IPS-18c (cell line): Measurements from ENCODE around the gene IFI44.

Experiments
- H3K4me3 ChIP-seq: 2 replicates; pipeline ENCODE4 v1.7.0; 2013; ENCODE audit warnings: low read depth, mild to moderate bottlenecking, low read length, moderate library complexity; ENCODE audit not compliant: insufficient read depth
- H3K9me3 ChIP-seq: one replicate; pipeline ENCODE4 v1.6.1; 2013; ENCODE audit warnings: mild to moderate bottlenecking, low read length, moderate library complexity; ENCODE audit not compliant: control insufficient read depth, insufficient read depth

The IFI44 gene, protein sequence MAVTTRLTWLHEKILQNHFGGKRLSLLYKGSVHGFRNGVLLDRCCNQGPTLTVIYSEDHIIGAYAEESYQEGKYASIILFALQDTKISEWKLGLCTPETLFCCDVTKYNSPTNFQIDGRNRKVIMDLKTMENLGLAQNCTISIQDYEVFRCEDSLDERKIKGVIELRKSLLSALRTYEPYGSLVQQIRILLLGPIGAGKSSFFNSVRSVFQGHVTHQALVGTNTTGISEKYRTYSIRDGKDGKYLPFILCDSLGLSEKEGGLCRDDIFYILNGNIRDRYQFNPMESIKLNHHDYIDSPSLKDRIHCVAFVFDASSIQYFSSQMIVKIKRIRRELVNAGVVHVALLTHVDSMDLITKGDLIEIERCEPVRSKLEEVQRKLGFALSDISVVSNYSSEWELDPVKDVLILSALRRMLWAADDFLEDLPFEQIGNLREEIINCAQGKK

DNA sequence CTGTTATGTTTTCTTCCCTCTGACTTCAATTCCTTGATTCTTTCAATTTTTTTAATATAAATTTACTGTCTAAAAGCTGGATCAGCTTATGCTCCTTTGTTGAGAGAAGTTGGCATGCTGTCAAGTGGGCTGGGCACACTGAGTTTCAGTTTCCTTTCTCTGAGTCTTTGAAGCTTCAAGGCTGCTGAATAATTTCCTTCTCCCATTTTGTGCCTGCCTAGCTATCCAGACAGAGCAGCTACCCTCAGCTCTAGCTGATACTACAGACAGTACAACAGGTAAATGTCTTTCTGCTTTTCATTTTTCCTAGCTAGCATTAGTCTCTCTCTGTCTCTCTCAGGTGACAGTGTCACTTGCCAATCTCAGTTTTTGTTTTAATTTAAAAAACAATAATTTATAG is at the start of gene IFI44:
TSS of gene IFI44 (plus strand) at position 204 of the 400 bp plus-strand sequence. CDS start 365 bp downstream, outside the sequence.
- no peak within 1 kb of the TSS for H3K4me3 ChIP-seq
- no peaks in the 10 kb centered on the region for H3K9me3 ChIP-seq

DNA sequence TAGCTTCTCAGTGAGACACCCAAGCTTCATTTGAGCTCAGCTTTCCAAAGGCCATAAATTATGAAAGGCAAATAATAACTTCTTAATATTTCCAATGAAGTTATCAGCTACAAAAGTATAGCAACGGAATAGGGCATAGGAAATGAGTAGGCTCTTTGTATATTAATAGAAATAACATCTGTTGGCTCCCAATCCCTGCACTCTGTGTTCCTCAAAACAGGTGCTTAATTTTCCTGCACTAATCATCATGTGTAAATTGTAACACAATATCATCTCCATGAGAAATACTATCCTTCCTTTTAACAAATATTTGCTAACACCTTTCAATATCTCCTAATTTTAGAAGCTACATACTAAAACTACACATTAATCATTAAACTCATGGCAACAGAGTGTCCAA is 48.6 kb upstream of the IFI44 start:
- H3K4me3 ChIP-seq = no peak overlapping the region
- H3K9me3 ChIP-seq = no peaks in the 10 kb centered on the region

GRCh38 chr1:78603206-78603605 is 46.4 kb upstream of the IFI44 start:
- H3K9me3 ChIP-seq = no peaks in the 10 kb centered on the region
- H3K4me3 ChIP-seq = no peak overlapping the region

DNA sequence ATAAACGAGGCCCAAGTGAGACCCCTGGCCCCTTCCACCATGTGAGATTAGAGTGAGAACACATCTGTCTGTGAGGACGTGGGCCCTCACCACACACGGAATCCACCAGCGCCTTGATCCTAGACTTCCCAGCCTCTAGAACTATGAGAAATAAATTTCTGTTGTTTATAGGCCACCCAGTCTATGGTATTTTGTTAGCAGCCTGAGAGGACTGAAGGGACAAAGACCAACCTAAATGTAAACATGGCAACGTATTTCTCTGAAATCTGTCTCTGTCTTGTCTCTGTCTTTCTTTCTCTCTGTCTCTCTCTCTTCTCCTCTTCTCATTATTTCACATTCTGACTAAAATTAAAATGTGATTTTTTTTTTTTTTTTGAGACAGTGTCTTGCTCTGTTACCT is 45.0 kb upstream of the IFI44 start:
- Histone ChIP-seq H3K9me3 (no peaks in the 10 kb centered on the region), H3K4me3 (no peak overlapping the region)

DNA sequence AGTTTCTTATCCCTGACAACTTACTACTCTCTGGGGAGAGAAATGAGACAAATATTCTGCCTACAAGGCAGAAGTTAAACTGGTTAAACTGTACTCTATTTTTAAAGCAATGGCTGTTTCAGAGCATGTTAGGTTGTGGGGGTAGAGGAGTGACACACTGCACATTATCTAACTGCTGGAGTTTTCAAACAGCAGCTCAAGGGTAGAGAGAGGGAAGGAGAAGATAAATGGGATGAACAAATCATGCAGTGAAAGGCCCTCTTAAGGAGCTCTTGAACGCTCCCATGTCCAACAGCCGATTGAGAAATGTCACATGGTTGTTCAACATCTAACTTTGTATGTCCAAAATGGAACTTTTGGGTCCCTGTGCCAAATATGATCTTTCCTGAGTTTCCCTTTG is 43.4 kb upstream of the IFI44 start:
- H3K9me3 ChIP-seq = no peaks in the 10 kb centered on the region
- no peak overlapping the region for H3K4me3 ChIP-seq

DNA sequence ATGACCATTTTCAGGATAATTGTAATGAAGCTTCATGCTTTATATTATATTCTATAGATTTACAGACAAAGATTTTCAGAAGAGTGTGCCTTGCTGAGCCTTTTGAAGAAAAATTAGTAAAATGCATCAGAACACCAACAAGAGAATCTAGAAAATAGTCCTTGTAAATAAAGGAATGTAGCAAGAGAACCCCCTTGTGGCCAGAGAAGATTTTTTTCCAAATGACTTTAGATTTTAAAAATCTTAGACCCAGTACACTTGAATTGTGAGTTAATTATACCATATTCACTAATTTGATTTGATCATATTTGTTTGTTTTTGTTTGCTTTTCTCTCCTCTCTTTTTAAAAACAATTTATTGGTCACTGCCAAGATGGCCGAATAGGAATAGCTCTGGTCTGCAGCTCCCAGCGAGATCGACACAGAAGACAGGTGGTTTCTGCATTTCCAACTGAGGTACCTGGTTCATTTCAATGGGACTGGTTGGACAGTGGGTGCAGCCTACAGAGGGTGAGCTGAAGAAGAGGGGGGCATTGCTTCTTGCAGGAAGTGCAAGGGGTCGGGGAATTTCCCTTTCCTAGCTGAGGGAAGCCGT is 42.2 kb upstream of the IFI44 start:
- Histone ChIP-seq H3K4me3 (no peak overlapping the region), H3K9me3 (no peaks in the 10 kb centered on the region)

DNA sequence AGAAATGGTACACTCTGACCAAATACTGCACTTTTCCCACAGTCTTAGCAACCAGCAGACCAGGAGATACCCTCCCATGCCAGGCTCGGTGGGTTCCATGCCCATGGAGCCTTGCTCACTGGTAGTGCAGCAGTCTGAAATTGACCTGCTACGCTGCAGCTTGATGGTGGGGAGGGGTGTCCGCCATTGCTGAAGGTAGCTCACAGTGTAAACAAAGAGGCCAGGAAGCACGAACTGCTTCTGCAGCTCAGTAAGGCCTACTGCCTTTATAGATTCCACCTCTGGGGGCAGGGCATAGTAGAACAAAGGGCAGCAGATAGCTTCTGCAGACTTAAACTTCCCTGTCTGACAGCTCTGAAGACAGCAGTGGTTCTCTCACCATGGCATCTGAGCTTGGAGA is 41.7 kb upstream of the IFI44 start:
- Histone ChIP-seq H3K4me3 (no peak overlapping the region), H3K9me3 (no peaks in the 10 kb centered on the region)

GRCh38 chr1:78617615-78618026 is 32.0 kb upstream of the IFI44 start:
- Histone ChIP-seq H3K9me3 (no peaks in the 10 kb centered on the region), H3K4me3 (no peak overlapping the region)

DNA sequence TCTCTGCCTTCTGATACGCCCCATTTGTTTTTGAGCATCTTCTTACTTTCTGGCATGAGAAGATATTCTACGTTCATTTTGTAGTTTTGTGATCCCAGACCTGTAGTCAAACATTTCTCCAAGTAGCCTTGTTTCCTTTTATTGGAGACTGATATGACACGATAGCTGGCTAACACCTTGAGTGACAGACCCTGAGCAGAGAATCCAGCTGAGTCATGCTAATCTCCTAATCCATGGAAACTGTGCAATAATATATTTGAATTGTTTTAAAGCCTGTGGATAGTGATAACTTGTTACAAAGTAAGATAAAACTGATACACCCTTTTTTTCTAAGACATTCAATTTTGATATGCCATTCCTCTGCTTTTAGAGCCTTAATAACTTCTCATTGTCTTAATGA is 30.6 kb upstream of the IFI44 start:
- H3K9me3 ChIP-seq = no peaks in the 10 kb centered on the region
- H3K4me3 ChIP-seq = no peak overlapping the region

GRCh38 chr1:78619446-78619802 is 30.2 kb upstream of the IFI44 start:
- H3K9me3 ChIP-seq = no peaks in the 10 kb centered on the region
- no peak overlapping the region for H3K4me3 ChIP-seq

GRCh38 chr1:78619803-78620579 is 29.6 kb upstream of the IFI44 start, which contains the start of gene IFI44L:
Gene IFI44L (plus strand): TSS chr1:78620448. CDS start chr1:78627916, 7,468 bp downstream.
- Histone ChIP-seq H3K4me3 (no peak within 1 kb of the TSS), H3K9me3 (no peaks in the 10 kb centered on the region)

GRCh38 chr1:78620666-78621065 is 29.0 kb upstream of the IFI44 start:
- no peak overlapping the region for H3K4me3 ChIP-seq
- no peaks in the 10 kb centered on the region for H3K9me3 ChIP-seq

DNA sequence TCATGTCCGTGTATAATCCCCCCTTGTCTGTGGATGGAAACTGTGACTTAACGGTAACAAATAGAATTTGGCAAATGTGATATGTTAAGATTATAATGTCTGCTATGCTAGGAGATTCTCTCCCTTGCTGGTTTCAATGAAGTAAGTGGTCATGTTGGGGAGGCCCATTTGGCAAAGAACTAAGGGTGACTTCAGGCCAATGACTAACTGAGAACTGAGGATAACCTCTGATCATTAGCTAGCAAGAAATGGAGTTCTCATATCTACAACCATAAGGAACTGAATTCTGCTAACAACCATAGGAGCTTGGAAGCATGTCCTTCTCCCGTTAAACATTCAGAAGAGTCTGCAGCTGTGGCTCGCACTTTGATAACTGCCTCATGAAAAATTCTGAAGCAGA is 27.1 kb upstream of the IFI44 start:
- Histone ChIP-seq H3K9me3 (no peaks in the 10 kb centered on the region), H3K4me3 (no peak overlapping the region)

GRCh38 chr1:78624035-78624434 is 25.6 kb upstream of the IFI44 start:
- Histone ChIP-seq H3K4me3 (no peak overlapping the region), H3K9me3 (no peaks in the 10 kb centered on the region)

DNA sequence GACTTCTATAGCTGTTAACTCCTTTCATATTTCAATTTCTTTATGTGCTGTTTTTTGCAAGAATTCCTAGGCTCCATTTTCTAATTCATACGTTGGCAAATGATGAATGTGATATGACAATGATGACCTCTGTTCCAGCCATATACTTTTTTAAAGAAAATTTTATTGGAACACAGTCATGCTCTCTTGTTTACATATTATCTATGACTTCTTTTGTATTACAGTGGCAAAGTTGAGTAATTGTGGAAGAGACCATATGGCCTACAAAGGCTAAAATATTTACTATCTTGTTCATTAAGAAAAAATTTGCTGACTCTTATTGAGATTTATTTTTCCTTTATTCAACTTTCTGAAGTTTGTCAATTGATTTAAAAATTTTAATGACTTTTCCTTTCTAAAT is 22.3 kb upstream of the IFI44 start:
- no peak overlapping the region for H3K4me3 ChIP-seq
- no peaks in the 10 kb centered on the region for H3K9me3 ChIP-seq

DNA sequence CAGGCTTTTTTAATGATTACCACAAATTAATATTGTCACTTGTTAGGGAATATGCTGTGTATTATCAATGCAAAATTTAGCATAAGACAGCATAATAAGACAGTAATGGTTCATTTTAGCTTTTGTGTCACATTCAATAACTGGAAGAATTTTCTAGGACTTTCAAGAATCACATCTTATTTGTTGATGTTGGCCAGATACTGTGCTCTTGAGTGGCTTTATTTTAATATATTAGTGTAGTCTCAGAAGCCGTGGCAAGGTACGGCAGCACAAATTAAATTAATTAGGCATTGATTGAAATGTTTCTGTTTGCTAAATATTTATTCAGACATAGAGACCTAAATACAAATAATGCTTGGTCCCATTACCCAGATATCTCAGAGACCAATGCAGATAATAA is 19.0 kb upstream of the IFI44 start:
- Histone ChIP-seq H3K4me3 (no peak overlapping the region), H3K9me3 (no peaks in the 10 kb centered on the region)

- Histone ChIP-seq H3K4me3 (no peak overlapping the region), H3K9me3 (no peaks in the 10 kb centered on the region)
These were observed 16.4 kb upstream of the IFI44 start for GRCh38 chr1:78633209-78633608.

DNA sequence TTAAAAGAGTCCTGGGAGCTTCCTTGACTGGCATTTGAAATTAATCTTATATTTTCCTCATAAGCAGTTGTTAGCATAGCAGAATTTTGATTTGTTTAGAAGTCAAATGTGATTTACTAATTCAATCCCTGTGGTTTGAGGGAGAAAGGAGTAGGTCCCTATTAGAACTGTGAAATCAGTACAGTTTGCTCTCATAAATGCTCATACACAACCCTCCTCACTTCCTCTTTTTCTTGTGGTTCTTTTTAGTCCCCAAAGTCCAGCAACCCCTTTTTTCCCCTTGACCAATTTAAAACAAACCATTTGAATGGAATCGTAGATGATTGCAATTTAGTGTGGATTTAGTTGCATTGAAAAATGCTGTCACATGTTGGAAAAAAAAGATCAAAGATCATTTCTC is 9.2 kb upstream of the IFI44 start:
- no peaks in the 10 kb centered on the region for H3K9me3 ChIP-seq
- no peak overlapping the region for H3K4me3 ChIP-seq
